Cardiac muscle cell (in vitro differentiated cells and primary cell): Measurements from ENCODE around the gene CFAP126. TPM values are rescaled to one million over a fixed set of nuclear protein-coding genes. Genes with fewer than 3 reads are reported as not detected.
"Not testable (repeated sequence)": the region's sequence is repeated elsewhere in the genome, so short reads cannot be mapped to it uniquely, and the experiment has no call there.

ENCODE experiments used
- DNase-seq, 2 donors: peaks; one replicate each; pipeline versions ENCODE4 v3.0.0 to v3.0.0-alpha.2; 2010 to 2017; ENCODE audit warnings: low read depth in 1 of 2, low spot score in 1 of 2
- H3K27ac ChIP-seq: fragments of 200-600 bp; sonication (generic); 2 replicates; pipeline ENCODE4 v1.5.1; 2016
- H3K27me3 ChIP-seq: fragments of 200-600 bp; sonication (generic); 2 replicates; pipeline ENCODE4 v1.6.0; 2016; ENCODE audit warnings: control low read depth
- H3K36me3 ChIP-seq: fragments of 200-600 bp; sonication (generic); 2 replicates; pipeline ENCODE4 v1.5.1; 2016; ENCODE audit warnings: control low read depth
- H3K4me1 ChIP-seq: fragments of 200-600 bp; sonication (generic); 2 replicates; pipeline ENCODE4 v1.8.1; 2017; ENCODE audit warnings: low read depth, mild to moderate bottlenecking, mixed run types
- H3K4me3 ChIP-seq: fragments of 200-600 bp; sonication (generic); 2 replicates; pipeline ENCODE4 v1.5.1; 2016; ENCODE audit warnings: mild to moderate bottlenecking
- H3K9me3 ChIP-seq: fragments of 200-600 bp; sonication (generic); 2 replicates; pipeline ENCODE4 v1.5.1; 2017; ENCODE audit warnings: low read depth, mild to moderate bottlenecking, control low read depth
- CTCF ChIP-seq: IDR thresholded peaks from 2 replicates; pipeline ENCODE4 v1.5.1; 2012; ENCODE audit warnings: low read depth, mild to moderate bottlenecking, low read length
- polyA plus RNA-seq: library from polyadenylated mRNA; unstranded; fragments of >200 nt; fragmentation: Nextera tagmentation; extraction: Ambion mirVana; gene quantifications from 2 replicates; pipeline ENCODE4 v1.2.1, GENCODE V29; 2016
- total RNA-seq: library from RNA; depleted of rRNA; stranded (reverse); fragments of >200 nt; gene quantifications from 2 replicates; pipeline ENCODE4 v1.2.3, GENCODE V29; 2016

CFAP126 gene
- total and polyA plus RNA-seq, 2 experiments from 2014 or later = not detected

- Histone ChIP-seq H3K27ac (no peak overlapping the region), H3K4me1 (no peaks in the 10 kb centered on the region), H3K9me3 (no peaks in the 10 kb centered on the region), H3K4me3 (no peak overlapping the region), H3K27me3 (no peaks in the 10 kb centered on the region), H3K36me3 (no peaks in the 10 kb centered on the region)
- TF ChIP-seq CTCF = no peak
- DNase-seq = no peak
Measured at GRCh38 chr1:161391611-161392010, 23.9 kb upstream of the CFAP126 start.

GRCh38 chr1:161391136-161391535 lies 23.5 kb upstream of the CFAP126 start:
- not testable (repeated sequence) for H3K36me3 ChIP-seq, H3K27ac ChIP-seq, H3K27me3 ChIP-seq, H3K9me3 ChIP-seq, H3K4me1 ChIP-seq, DNase-seq
- peak overlapping the region; percentile 59 for H3K4me3 ChIP-seq

- Histone ChIP-seq H3K9me3 (no peaks in the 10 kb centered on the region), H3K4me3 (peak overlapping the region; percentile 59), H3K36me3 (no peaks in the 10 kb centered on the region), H3K27ac (no peak overlapping the region), H3K27me3 (no peaks in the 10 kb centered on the region), H3K4me1 (no peaks in the 10 kb centered on the region)
- no peak for TF ChIP-seq CTCF
- DNase-seq = no peak
Measured at GRCh38 chr1:161390559-161390858, 22.8 kb upstream of the CFAP126 start.

GRCh38 chr1:161389691-161390558 lies 22.2 kb upstream of the CFAP126 start:
- no peaks in the 10 kb centered on the region for H3K4me1 ChIP-seq
- no peaks in the 10 kb centered on the region for H3K36me3 ChIP-seq
- no peaks in the 10 kb centered on the region for H3K9me3 ChIP-seq
- H3K27ac ChIP-seq = peak overlapping the region; percentile 73
- peak; percentile 96 to 99 for DNase-seq
- peak overlapping the region; percentile 59 for H3K4me3 ChIP-seq
- no peak for TF ChIP-seq CTCF
- no peaks in the 10 kb centered on the region for H3K27me3 ChIP-seq

GRCh38 chr1:161389158-161389557 lies 21.5 kb upstream of the CFAP126 start:
- H3K9me3 ChIP-seq, H3K4me1 ChIP-seq, H3K36me3 ChIP-seq, DNase-seq, H3K27me3 ChIP-seq: not testable (repeated sequence)
- Histone ChIP-seq H3K4me3 (peak overlapping the region; percentile 46), H3K27ac (peak overlapping the region; percentile 73)

- H3K27me3 ChIP-seq = no peaks in the 10 kb centered on the region
- no peak for TF ChIP-seq CTCF
- no peak overlapping the region for H3K27ac ChIP-seq
- H3K9me3 ChIP-seq = no peaks in the 10 kb centered on the region
- H3K4me1 ChIP-seq = no peaks in the 10 kb centered on the region
- no peaks in the 10 kb centered on the region for H3K36me3 ChIP-seq
- no peak overlapping the region for H3K4me3 ChIP-seq
- no peak for DNase-seq
Measured at GRCh38 chr1:161388639-161389038, 21.0 kb upstream of the CFAP126 start.
